Measurements from ENCODE around the gene ACYP2.
A peak's percentile ranks its signal among the peaks of the same experiment; 100 is the strongest.
"Not testable (repeated sequence)": the region's sequence is repeated elsewhere in the genome, so short reads cannot be mapped to it uniquely, and the experiment has no call there.

ACYP2 gene

GRCh38 chr2:54086157-54086556 is 29.3 kb upstream of the ACYP2 start:
- H3K36me3 Mint-ChIP-seq = peaks cover 9% of the 10 kb centered on the region
- H3K27ac Mint-ChIP-seq = no peak overlapping the region
- DNase-seq (ENCODE audit: low spot score in 2 of 2) (no peak), ATAC-seq (ENCODE audit: low read depth) (no peak)
- H3K4me1 Mint-ChIP-seq = peaks cover 24% of the 10 kb centered on the region
- no peak overlapping the region for H3K4me3 Mint-ChIP-seq
- H3K9me3 Mint-ChIP-seq = no peaks in the 10 kb centered on the region
- H3K27me3 Mint-ChIP-seq = no peaks in the 10 kb centered on the region

- Mint-ChIP-seq H3K4me1 (peaks cover 34% of the 10 kb centered on the region), H3K27ac (no peak overlapping the region), H3K4me3 (no peak overlapping the region), H3K36me3 (peaks cover 6% of the 10 kb centered on the region), H3K9me3 (no peaks in the 10 kb centered on the region), H3K27me3 (no peaks in the 10 kb centered on the region)
- no peak for DNase-seq (ENCODE audit: low spot score in 2 of 2)
- ATAC-seq (ENCODE audit: low read depth) = no peak
These were observed 27.2 kb upstream of the ACYP2 start for GRCh38 chr2:54088191-54088634.

- ATAC-seq (ENCODE audit: low read depth) (no peak), DNase-seq (ENCODE audit: low spot score in 2 of 2) (no peak)
- no peaks in the 10 kb centered on the region for H3K27me3 Mint-ChIP-seq
- peaks cover 6% of the 10 kb centered on the region for H3K36me3 Mint-ChIP-seq
- no peaks in the 10 kb centered on the region for H3K9me3 Mint-ChIP-seq
- no peak overlapping the region for H3K27ac Mint-ChIP-seq
- no peak overlapping the region for H3K4me3 Mint-ChIP-seq
- peaks cover 36% of the 10 kb centered on the region for H3K4me1 Mint-ChIP-seq
These were observed 26.7 kb upstream of the ACYP2 start for GRCh38 chr2:54088719-54089118.

- H3K9me3 Mint-ChIP-seq = peaks cover 1% of the 10 kb centered on the region
- peaks cover 34% of the 10 kb centered on the region for H3K4me1 Mint-ChIP-seq
- H3K36me3 Mint-ChIP-seq = peaks cover 6% of the 10 kb centered on the region
- no peak overlapping the region for H3K27ac Mint-ChIP-seq
- DNase-seq (ENCODE audit: low spot score in 2 of 2) = no peak
- no peak overlapping the region for H3K4me3 Mint-ChIP-seq
- no peaks in the 10 kb centered on the region for H3K27me3 Mint-ChIP-seq
- ATAC-seq (ENCODE audit: low read depth) = no peak
These were observed 24.8 kb upstream of the ACYP2 start for GRCh38 chr2:54090521-54091117.

GRCh38 chr2:54092940-54093339 is 22.5 kb upstream of the ACYP2 start:
- Mint-ChIP-seq H3K36me3 (peaks cover 7% of the 10 kb centered on the region), H3K27ac (peak overlapping the region; percentile 96), H3K4me3 (peak overlapping the region; percentile 79), H3K27me3 (no peaks in the 10 kb centered on the region), H3K9me3 (peaks cover 5% of the 10 kb centered on the region), H3K4me1 (peaks cover 38% of the 10 kb centered on the region)
- ATAC-seq (ENCODE audit: low read depth) (peak; percentile 73), DNase-seq (ENCODE audit: low spot score in 2 of 2) (no peak)

GRCh38 chr2:54095406-54095805 is 20.0 kb upstream of the ACYP2 start:
- peaks cover 12% of the 10 kb centered on the region for H3K9me3 Mint-ChIP-seq
- H3K27ac Mint-ChIP-seq; DNase-seq (ENCODE audit: low spot score in 2 of 2); ATAC-seq (ENCODE audit: low read depth); H3K4me3 Mint-ChIP-seq; H3K27me3 Mint-ChIP-seq: not testable (repeated sequence)
- H3K4me1 Mint-ChIP-seq = peaks cover 57% of the 10 kb centered on the region
- peaks cover 11% of the 10 kb centered on the region for H3K36me3 Mint-ChIP-seq

GRCh38 chr2:54096141-54096540 is 19.3 kb upstream of the ACYP2 start:
- not testable (repeated sequence) for H3K36me3 Mint-ChIP-seq; ATAC-seq (ENCODE audit: low read depth); H3K27ac Mint-ChIP-seq; H3K4me3 Mint-ChIP-seq; H3K27me3 Mint-ChIP-seq; DNase-seq (ENCODE audit: low spot score in 2 of 2)
- Mint-ChIP-seq H3K4me1 (peaks cover 55% of the 10 kb centered on the region), H3K9me3 (peaks cover 12% of the 10 kb centered on the region)

- ATAC-seq (ENCODE audit: low read depth) (no peak), DNase-seq (ENCODE audit: low spot score in 2 of 2) (no peak)
- Mint-ChIP-seq H3K36me3 (peaks cover 9% of the 10 kb centered on the region), H3K27me3 (no peaks in the 10 kb centered on the region), H3K4me1 (peaks cover 56% of the 10 kb centered on the region), H3K4me3 (peak overlapping the region; percentile 29), H3K9me3 (peaks cover 12% of the 10 kb centered on the region), H3K27ac (peak overlapping the region; percentile 79)
These were observed 18.3 kb upstream of the ACYP2 start for GRCh38 chr2:54097124-54097523.

GRCh38 chr2:54099370-54099769 is 16.0 kb upstream of the ACYP2 start:
- H3K36me3 Mint-ChIP-seq = peaks cover 7% of the 10 kb centered on the region
- DNase-seq (ENCODE audit: low spot score in 2 of 2) (no peak), ATAC-seq (ENCODE audit: low read depth) (no peak)
- peaks cover 55% of the 10 kb centered on the region for H3K4me1 Mint-ChIP-seq
- peaks cover 10% of the 10 kb centered on the region for H3K9me3 Mint-ChIP-seq
- peak overlapping the region; percentile 34 for H3K4me3 Mint-ChIP-seq
- H3K27ac Mint-ChIP-seq = peak overlapping the region; percentile 80
- no peaks in the 10 kb centered on the region for H3K27me3 Mint-ChIP-seq

- DNase-seq (ENCODE audit: low spot score in 2 of 2) (peak; percentile 52 to 64), ATAC-seq (ENCODE audit: low read depth) (peak; percentile 84)
- Mint-ChIP-seq H3K36me3 (peaks cover 7% of the 10 kb centered on the region), H3K27me3 (no peaks in the 10 kb centered on the region), H3K4me3 (peak overlapping the region; percentile 48), H3K9me3 (peaks cover 10% of the 10 kb centered on the region), H3K4me1 (peaks cover 56% of the 10 kb centered on the region), H3K27ac (peak overlapping the region; percentile 80)
These were observed 15.4 kb upstream of the ACYP2 start for GRCh38 chr2:54099829-54100585.

GRCh38 chr2:54100772-54101171 is 14.6 kb upstream of the ACYP2 start:
- no peaks in the 10 kb centered on the region for H3K27me3 Mint-ChIP-seq
- H3K4me3 Mint-ChIP-seq = no peak overlapping the region
- H3K36me3 Mint-ChIP-seq = peaks cover 7% of the 10 kb centered on the region
- peaks cover 58% of the 10 kb centered on the region for H3K4me1 Mint-ChIP-seq
- peaks cover 10% of the 10 kb centered on the region for H3K9me3 Mint-ChIP-seq
- peak overlapping the region; percentile 80 for H3K27ac Mint-ChIP-seq
- ATAC-seq (ENCODE audit: low read depth) (no peak), DNase-seq (ENCODE audit: low spot score in 2 of 2) (no peak)

GRCh38 chr2:54103454-54104314 is 11.7 kb upstream of the ACYP2 start:
- Mint-ChIP-seq H3K36me3 (peaks cover 4% of the 10 kb centered on the region), H3K4me1 (peaks cover 51% of the 10 kb centered on the region), H3K9me3 (peaks cover 7% of the 10 kb centered on the region), H3K4me3 (peak overlapping the region; percentile 6), H3K27me3 (no peaks in the 10 kb centered on the region), H3K27ac (peak overlapping the region; percentile 82)
- peak; percentile 57 for ATAC-seq (ENCODE audit: low read depth)
- peak in 1 of 2 donors; percentile 49 for DNase-seq (ENCODE audit: low spot score in 2 of 2)

GRCh38 chr2:54106631-54107454 is 8.6 kb upstream of the ACYP2 start:
- Mint-ChIP-seq H3K4me3 (no peak overlapping the region), H3K27ac (no peak overlapping the region), H3K9me3 (no peaks in the 10 kb centered on the region), H3K27me3 (no peaks in the 10 kb centered on the region), H3K36me3 (no peaks in the 10 kb centered on the region), H3K4me1 (peaks cover 33% of the 10 kb centered on the region)
- peak; percentile 29 to 42 for DNase-seq (ENCODE audit: low spot score in 2 of 2)
- peak; percentile 68 for ATAC-seq (ENCODE audit: low read depth)
